Neural progenitor cell (in vitro differentiated cells): Measurements from ENCODE around the gene ST3GAL4. TPM values are rescaled to one million over a fixed set of nuclear protein-coding genes. Genes with fewer than 3 reads are reported as not detected.

ENCODE experiments used
- DNase-seq: peaks from one replicate; pipeline ENCODE4 v3.0.0-alpha.2; 2016; ENCODE audit warnings: low spot score
- H2AFZ ChIP-seq: fragments of 200-600 bp; sonication (generic); replicated peaks from 2 replicates; pipeline ENCODE4 v1.6.1; 2016; ENCODE audit warnings: antibody characterized with exemption
- H3F3A ChIP-seq: fragments of 200-600 bp; sonication (generic); 2 replicates; pipeline ENCODE4 v1.6.1; 2016; ENCODE audit warnings: antibody characterized with exemption, low read depth
- H3K27ac ChIP-seq: fragments of 200-600 bp; sonication (generic); 2 replicates; pipeline ENCODE4 v1.5.1; 2016; ENCODE audit warnings: mild to moderate bottlenecking
- H3K27me3 ChIP-seq: fragments of 200-600 bp; sonication (generic); 2 replicates; pipeline ENCODE4 v1.6.1; 2016; ENCODE audit warnings: mild to moderate bottlenecking, moderate library complexity
- H3K36me3 ChIP-seq: fragments of 200-600 bp; sonication (generic); 2 replicates; pipeline ENCODE4 v1.5.1; 2016
- H3K4me1 ChIP-seq: fragments of 200-600 bp; sonication (generic); 2 replicates; pipeline ENCODE4 v1.6.1; 2016; ENCODE audit warnings: mixed run types
- H3K4me2 ChIP-seq: fragments of 200-600 bp; sonication (generic); 2 replicates; pipeline ENCODE4 v1.6.1; 2016
- H3K4me3 ChIP-seq: fragments of 200-600 bp; sonication (generic); 2 replicates; pipeline ENCODE4 v1.5.1; 2016
- H3K79me2 ChIP-seq: fragments of 200-600 bp; sonication (generic); 2 replicates; pipeline ENCODE4 v1.6.1; 2016; ENCODE audit warnings: low read depth
- H3K9ac ChIP-seq: fragments of 200-600 bp; sonication (generic); 2 replicates; pipeline ENCODE4 v1.6.1; 2016
- H3K9me3 ChIP-seq: fragments of 200-600 bp; sonication (generic); 2 replicates; pipeline ENCODE4 v1.5.1; 2016; ENCODE audit warnings: low read depth
- H4K20me1 ChIP-seq: fragments of 200-600 bp; sonication (generic); 2 replicates; pipeline ENCODE4 v1.6.1; 2016; ENCODE audit warnings: low read depth
- H3K27ac Mint-ChIP-seq: 3 replicates; pipeline ENCODE4 v1.8.0; 2021; ENCODE audit warnings: mixed read lengths
- H3K27me3 Mint-ChIP-seq: 2 replicates; pipeline ENCODE4 v1.8.0; 2022; ENCODE audit warnings: low read depth, mild to moderate bottlenecking, inconsistent platforms, moderate library complexity, mixed read lengths; ENCODE audit not compliant: insufficient read depth
- H3K36me3 Mint-ChIP-seq: 3 replicates; pipeline ENCODE4 v1.8.0; 2021; ENCODE audit warnings: mixed read lengths
- H3K4me1 Mint-ChIP-seq: 3 replicates; pipeline ENCODE4 v1.8.0; 2021; ENCODE audit warnings: mixed read lengths
- H3K4me3 Mint-ChIP-seq: 3 replicates; pipeline ENCODE4 v1.8.0; 2021; ENCODE audit warnings: mild to moderate bottlenecking, moderate library complexity, mixed read lengths
- H3K9me3 Mint-ChIP-seq: 3 replicates; pipeline ENCODE4 v1.8.0; 2020; ENCODE audit warnings: mixed read lengths
- EZH2 ChIP-seq: fragments of 200-600 bp; sonication (generic); IDR thresholded peaks from 2 replicates; pipeline ENCODE4 v1.6.1; 2017; ENCODE audit warnings: antibody characterized with exemption, mild to moderate bottlenecking, moderate library complexity
- EZH2phosphoT487 ChIP-seq: fragments of 200-600 bp; sonication (generic); IDR thresholded peaks from 2 replicates; pipeline ENCODE4 v1.6.1; 2017; ENCODE audit warnings: antibody characterized with exemption
- total RNA-seq: library from RNA; depleted of rRNA; stranded (reverse); fragments of >200 nt; gene quantifications from 2 replicates; pipeline ENCODE4 v1.2.3, GENCODE V29; 2015; ENCODE audit warnings: low replicate concordance
- TF ChIP-seq, protein P1 (sequence below): fragments of 200-600 bp; sonication (generic); IDR thresholded peaks from 2 replicates; pipeline ENCODE4 v1.5.1; 2017; ENCODE audit warnings: antibody characterized with exemption, mild to moderate bottlenecking

Gene ST3GAL4
- total RNA-seq, 1 donor from 2014 or later = 13.0 TPM

DNA sequence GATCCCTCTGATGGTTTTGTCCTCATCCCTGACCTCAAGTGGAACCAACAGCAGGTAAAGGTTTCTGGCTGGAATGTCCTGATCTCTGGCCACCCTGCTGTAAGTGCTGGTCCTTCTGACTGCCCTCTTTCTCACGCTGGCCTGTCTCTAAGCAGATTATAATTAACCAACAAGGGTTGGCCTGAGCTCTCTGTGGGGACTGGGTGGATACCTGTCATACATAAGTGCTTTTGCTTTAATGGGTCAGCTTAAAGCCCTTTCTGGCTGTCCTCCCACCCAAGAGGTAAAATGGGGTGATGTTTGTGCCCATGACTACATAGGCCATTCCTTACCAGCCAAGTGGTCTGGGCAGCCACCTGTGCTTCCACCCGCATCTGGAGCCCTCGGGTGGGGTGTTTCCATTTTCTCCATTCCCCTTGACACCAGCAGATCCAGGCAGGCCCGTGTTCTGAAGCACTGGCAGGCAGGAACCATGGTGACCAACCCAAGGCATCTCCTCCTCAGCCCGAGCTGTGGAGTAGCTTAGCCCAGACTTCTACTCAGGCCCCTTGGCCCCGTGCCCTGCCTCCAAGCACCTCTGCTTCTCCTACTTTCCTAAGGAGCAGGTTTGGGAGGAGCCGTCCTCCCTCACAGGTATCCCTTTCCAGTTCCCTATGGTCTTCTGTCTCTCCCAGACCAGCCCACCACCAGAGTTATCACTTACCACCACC lies 17.0 kb upstream of the ST3GAL4 start:
- Histone ChIP-seq H3K4me2 (no peak overlapping the region), H3K9ac (no peak overlapping the region), H4K20me1 (peaks cover 22% of the 10 kb centered on the region), H3K36me3 (no peaks in the 10 kb centered on the region), H3K27ac (no peak overlapping the region), H2AFZ (no peak overlapping the region), H3K27me3 (no peaks in the 10 kb centered on the region), H3K4me1 (peaks cover 24% of the 10 kb centered on the region), H3K79me2 (no peaks in the 10 kb centered on the region), H3F3A (peaks cover 8% of the 10 kb centered on the region), H3K4me3 (no peak overlapping the region), H3K9me3 (no peaks in the 10 kb centered on the region)
- H3K4me1 Mint-ChIP-seq = peaks cover 30% of the 10 kb centered on the region
- peak overlapping the region; percentile 30 for H3K27ac Mint-ChIP-seq
- DNase-seq = no peak
- H3K9me3 Mint-ChIP-seq = no peaks in the 10 kb centered on the region
- TF ChIP-seq EZH2phosphoT487 = no peak
- no peak for TF ChIP-seq EZH2
- TF ChIP-seq, protein P1, sequence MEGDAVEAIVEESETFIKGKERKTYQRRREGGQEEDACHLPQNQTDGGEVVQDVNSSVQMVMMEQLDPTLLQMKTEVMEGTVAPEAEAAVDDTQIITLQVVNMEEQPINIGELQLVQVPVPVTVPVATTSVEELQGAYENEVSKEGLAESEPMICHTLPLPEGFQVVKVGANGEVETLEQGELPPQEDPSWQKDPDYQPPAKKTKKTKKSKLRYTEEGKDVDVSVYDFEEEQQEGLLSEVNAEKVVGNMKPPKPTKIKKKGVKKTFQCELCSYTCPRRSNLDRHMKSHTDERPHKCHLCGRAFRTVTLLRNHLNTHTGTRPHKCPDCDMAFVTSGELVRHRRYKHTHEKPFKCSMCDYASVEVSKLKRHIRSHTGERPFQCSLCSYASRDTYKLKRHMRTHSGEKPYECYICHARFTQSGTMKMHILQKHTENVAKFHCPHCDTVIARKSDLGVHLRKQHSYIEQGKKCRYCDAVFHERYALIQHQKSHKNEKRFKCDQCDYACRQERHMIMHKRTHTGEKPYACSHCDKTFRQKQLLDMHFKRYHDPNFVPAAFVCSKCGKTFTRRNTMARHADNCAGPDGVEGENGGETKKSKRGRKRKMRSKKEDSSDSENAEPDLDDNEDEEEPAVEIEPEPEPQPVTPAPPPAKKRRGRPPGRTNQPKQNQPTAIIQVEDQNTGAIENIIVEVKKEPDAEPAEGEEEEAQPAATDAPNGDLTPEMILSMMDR = no peak
- peaks cover 19% of the 10 kb centered on the region for H3K36me3 Mint-ChIP-seq
- no peak overlapping the region for H3K4me3 Mint-ChIP-seq
- peaks cover 7% of the 10 kb centered on the region for H3K27me3 Mint-ChIP-seq

DNA sequence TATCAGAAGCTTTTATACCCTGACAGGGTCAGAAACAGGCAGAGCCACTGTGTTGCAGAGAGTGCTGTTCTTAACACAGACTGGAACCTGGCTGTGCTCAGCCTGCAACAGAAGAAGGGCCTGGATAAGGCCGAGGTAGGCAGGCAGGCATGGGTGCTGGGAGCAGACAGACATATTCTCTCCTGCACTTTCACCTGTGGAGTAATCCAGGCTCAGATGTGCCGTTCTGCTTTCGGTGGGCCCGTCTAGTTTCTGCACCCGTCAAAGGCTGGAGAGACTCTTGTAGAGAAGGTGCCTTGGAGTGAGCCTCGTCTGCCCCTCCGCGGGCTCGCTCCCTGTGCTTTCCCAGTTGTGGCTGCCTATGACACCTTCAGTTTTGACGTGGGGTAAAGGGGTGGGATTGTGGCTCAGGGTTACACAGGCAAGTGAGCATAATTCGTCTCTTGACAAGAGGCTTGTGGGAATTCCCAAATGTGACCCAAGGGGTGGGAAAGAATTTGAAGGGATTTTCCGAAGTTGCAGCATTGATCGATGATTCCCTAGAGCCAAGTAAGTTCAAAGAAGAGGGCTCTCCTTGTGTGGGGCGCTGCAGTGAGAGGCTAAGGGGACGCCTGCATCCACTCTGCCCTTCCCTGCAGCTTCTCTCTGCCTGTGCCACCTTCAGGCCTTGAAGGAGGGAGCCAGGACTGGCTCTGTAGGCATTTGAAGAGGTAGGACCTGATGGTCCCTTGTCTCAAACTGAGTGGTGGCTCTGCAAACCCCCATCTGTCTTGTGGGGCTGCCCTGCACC lies 16.2 kb upstream of the ST3GAL4 start:
- peaks cover 33% of the 10 kb centered on the region for H3K4me1 Mint-ChIP-seq

DNA sequence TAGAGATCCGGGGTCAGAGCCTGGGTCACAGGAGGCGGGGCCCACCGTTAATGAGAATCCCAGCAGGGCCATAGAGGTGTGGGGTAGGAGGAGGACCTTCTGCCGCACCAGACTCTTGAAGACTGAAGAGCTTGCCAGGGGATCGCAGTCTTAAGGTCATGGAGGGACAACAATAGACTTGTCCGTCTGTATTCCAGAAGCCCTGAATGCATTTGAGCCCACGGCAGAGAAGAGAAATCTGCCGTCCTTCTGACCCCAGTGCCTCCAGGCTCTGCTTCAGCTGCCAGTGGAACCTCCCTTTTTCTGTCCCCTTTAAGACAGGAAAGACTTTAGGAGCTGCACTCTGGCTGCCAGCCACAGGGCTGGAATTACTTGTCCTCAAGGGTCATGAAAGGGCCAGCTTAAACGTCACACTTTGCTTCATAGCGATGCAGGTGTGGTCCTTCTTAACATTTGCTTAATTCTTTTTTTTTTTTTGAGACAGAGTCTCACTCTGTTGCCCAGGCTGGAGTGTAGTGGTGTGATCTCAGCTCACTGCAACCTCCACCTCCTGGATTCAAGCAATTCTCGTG lies 15.5 kb upstream of the ST3GAL4 start:
- Mint-ChIP-seq H3K9me3 (no peaks in the 10 kb centered on the region), H3K4me1 (peaks cover 33% of the 10 kb centered on the region), H3K27ac (no peak overlapping the region), H3K4me3 (no peak overlapping the region), H3K36me3 (peaks cover 26% of the 10 kb centered on the region), H3K27me3 (peaks cover 11% of the 10 kb centered on the region)
- Histone ChIP-seq H3K4me2 (peak overlapping the region; percentile 58), H3K36me3 (no peaks in the 10 kb centered on the region), H3K79me2 (no peaks in the 10 kb centered on the region), H3K9ac (no peak overlapping the region), H3F3A (peaks cover 8% of the 10 kb centered on the region), H2AFZ (no peak overlapping the region), H3K27me3 (no peaks in the 10 kb centered on the region), H3K4me3 (no peak overlapping the region), H3K4me1 (peaks cover 24% of the 10 kb centered on the region), H4K20me1 (peaks cover 29% of the 10 kb centered on the region), H3K9me3 (no peaks in the 10 kb centered on the region), H3K27ac (no peak overlapping the region)
- TF ChIP-seq EZH2 (no peak), EZH2phosphoT487 (no peak)
- TF ChIP-seq, protein P1 = no peak
- peak; percentile 35 for DNase-seq

More for the DNA sequence above, 16.2 kb upstream of the ST3GAL4 start:
- Histone ChIP-seq H4K20me1 (peaks cover 24% of the 10 kb centered on the region), H3K4me3 (no peak overlapping the region), H3K79me2 (no peaks in the 10 kb centered on the region), H3K27me3 (no peaks in the 10 kb centered on the region), H3K4me2 (peak overlapping the region; percentile 58), H3K36me3 (no peaks in the 10 kb centered on the region), H3F3A (peaks cover 8% of the 10 kb centered on the region), H3K4me1 (peaks cover 24% of the 10 kb centered on the region), H3K9ac (no peak overlapping the region), H3K27ac (no peak overlapping the region), H3K9me3 (no peaks in the 10 kb centered on the region), H2AFZ (no peak overlapping the region)
- TF ChIP-seq EZH2 (no peak), EZH2phosphoT487 (no peak)
- TF ChIP-seq, protein P1 = no peak
- Mint-ChIP-seq H3K27ac (no peak overlapping the region), H3K4me3 (peak overlapping the region; percentile 23), H3K27me3 (peaks cover 7% of the 10 kb centered on the region), H3K9me3 (no peaks in the 10 kb centered on the region), H3K36me3 (peaks cover 23% of the 10 kb centered on the region)
- no peak for DNase-seq
